Stimulated activated CD8-positive, alpha-beta memory T cell treated with anti-CD3 and anti-CD28 coated beads, Interleukin-12 subunit alpha, Interleukin-12 subunit beta, amount 100 ng/mL, for 4 hours (primary cell): ENCODE results near the gene SEMA4D.
"Not testable (repeated sequence)": the region's sequence is repeated elsewhere in the genome, so short reads cannot be mapped to it uniquely, and the experiment has no call there.

ENCODE experiments used
- DNase-seq: peaks from one replicate; pipeline ENCODE4 v3.0.0-alpha.2; 2020; ENCODE audit warnings: low read depth

The SEMA4D gene

DNA sequence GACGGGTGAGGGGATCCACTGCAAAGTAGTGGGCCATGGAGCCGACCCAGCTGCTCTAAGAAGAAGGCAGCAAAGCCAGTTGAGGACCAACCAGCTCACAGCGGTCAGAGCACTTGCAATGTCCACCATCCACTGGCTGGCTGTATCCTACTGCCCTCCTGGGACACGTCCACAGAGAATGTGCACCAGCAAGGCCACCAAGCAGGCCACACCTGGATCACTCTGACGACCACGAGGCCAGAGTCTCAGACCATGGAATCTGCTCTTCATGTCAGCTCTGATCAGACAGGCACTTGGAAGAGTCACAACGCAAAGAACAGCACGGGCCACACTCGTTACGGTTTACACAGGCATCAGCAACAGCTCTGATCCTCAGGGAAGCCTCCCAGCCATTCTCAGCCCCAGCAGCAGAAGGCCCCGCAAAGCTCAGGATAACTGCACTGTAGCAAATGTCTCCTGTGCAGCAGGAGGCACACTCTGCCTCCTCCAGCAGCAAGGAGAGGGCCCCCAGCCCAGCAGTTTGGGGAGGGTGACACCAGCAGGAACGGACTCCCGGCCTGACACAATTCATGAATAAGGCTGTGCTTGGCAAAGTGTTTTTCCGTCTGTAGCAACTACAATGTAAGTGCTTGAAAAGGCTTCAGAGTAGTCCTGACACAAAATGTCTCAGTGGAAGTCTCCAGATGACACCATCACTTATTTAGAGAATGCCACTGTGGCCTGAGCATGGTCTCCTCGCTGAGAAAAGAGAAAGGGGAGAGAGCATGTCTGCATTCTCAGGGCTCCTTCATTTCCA is 15.7 kb downstream of the SEMA4D start:
- DNase-seq = no peak

DNA sequence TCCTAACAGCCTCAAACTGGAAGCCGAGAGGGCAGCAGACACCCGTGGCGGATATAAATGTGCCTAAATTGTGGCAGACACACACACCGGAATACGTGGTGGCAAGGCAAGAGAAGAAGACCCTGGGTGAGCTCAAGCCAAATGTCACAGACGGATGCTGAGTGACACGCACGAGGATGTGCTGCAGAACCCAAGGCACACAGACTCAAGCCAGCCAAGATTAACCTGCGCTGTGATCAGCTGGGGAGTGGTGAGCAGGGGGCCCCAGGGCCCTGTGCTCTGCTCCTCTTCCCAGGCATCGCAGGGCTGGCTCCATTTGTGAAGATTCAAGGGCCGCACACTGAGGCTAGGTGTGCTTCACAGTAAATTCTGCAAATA is 16.4 kb downstream of the SEMA4D start:
- no peak for DNase-seq

GRCh38 chr9:89480825-89481537 is 16.9 kb downstream of the SEMA4D start:
- DNase-seq = no peak

DNA sequence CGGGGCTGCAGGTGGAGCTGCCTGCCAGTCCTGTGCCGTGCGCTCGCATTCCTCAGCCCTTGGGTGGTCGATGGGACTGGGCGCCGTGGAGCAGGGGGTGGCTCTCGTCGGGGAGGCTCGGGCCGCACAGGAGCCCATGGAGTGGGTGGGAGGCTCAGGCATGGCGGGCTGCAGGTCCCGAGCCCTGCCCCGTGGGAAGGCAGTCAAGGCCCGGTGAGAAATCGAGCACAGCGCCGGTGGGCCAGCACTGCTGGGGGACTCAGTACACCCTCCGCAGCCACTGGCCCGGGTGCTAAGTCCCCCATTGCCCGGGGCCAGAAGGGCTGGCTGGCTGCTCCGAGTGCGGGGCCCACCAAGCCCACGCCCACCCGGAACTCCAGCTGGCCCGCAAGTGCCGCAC is 17.5 kb downstream of the SEMA4D start:
- not testable (repeated sequence) for DNase-seq

DNA sequence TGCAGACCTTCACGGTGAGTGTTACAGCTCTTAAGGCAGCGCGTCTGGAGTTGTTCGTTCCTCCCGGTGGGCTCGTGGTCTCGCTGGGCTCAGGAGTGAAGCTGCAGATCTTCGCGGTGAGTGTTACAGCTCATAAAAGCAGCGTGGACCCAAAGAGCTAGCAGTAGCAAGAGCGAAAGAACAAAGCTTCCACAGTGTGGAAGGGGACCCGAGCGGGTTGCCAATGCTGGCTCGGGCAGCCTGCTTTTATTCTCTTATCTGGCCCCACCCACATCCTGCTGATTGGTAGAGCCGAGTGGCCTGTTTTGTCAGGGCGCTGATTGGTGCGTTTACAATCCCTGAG is 18.3 kb downstream of the SEMA4D start:
- DNase-seq = not testable (repeated sequence)

GRCh38 chr9:89478821-89479668 is 18.9 kb downstream of the SEMA4D start:
- no peak for DNase-seq

DNA sequence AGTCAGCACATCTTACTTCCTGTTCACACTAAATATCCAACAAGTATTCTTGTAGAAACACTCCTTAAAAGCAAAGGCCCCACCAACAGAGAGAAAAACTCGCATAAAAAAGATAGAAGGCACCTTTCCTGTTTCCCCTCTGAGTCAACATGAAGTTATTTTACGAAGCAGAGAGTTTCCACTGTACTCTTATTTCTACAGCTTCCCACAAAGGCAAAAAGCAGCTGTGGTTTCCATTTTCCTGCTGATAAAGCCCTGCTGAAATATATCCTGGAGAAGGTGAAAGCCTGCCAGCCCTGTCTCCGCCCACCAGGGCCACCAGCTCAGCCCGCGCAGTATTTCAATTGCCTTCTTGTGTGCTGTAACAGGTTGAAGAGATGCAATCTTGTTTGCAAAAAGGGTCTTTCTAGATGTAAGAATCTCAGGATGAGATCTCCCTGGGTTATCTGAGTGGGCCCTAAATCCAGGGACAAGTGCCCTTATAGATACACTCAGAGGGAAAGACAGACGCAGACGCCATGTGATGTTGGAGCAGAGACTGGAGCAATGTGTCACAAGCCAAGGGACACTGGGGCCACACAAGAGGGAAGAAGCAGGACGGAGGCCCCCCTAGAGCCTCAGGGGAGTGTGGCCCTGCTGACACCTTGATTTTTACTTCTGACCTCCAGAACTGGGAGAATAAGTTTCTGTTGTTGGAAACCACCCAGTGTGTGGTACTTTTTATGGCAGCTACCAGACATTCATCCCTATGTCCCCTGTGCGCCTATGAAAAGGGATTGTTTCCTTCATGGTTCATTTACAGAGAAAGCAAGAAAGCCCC is 19.9 kb downstream of the SEMA4D start:
- DNase-seq = no peak

DNA sequence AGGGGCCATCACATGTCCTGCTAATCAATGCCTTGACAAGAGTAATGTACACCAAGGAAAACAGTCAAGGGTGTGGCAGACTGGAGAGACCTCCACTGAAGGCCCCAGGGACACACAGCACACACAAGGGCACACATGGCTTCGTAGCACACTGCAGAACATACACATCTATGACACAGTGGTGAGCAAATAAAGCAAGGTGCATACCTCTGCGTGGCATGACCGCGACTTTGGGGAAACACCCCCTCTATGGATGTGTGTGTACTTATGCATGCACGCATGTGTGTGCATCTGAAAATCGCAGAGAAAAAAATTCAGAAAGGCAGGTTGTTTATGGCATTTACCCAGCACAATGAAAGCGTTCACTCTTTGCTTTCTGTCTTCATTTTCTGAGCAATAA is 20.5 kb downstream of the SEMA4D start:
- DNase-seq = no peak

DNA sequence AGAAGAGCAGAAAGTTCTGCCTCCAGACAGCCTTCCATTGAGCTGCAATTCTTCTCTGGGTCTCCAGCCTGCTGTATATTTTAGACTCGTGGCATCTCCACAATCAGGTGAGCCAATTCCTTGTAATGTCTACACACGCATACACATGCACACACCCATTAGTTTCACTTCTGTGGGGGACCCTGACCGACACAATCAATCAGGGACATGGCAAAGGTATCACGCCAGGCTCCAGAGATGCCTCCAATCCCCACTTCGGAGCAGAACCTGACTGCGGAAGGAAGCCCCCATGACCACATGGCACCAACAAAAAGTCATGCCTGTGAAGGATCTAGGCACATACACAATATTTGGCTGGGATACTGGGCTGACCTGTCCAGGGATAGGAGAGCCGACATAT is 21.4 kb downstream of the SEMA4D start:
- DNase-seq = no peak

DNA sequence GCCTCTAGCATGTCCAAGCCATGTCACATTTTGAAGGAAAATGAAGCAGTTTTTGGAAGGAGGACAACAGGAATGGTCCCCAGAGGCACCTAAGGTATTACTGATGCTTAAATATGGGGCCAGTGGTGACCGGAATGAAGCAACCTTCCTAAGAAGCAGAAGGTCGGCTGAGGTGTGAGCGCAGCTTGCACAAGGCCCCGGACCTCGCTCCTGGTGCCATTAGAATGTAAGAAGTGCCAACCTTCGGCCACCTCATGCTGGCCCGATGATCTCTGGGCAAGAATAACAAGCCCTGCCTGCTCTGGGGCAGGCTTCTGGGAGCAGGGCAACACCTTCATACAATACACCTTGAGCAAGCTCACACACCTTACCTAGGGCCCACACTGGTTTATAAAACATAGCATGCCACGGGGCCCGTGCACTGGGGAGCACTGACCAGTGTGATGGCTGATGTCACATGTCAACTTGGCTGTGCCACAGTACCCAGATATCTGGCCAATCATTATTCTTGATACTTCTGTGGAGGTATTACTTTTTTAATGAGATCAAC is 21.9 kb downstream of the SEMA4D start:
- no peak for DNase-seq

- no peak for DNase-seq
Observed at GRCh38 chr9:89474939-89475338, 23.0 kb downstream of the SEMA4D start.

GRCh38 chr9:89473762-89474469 is 24.0 kb downstream of the SEMA4D start:
- DNase-seq = no peak

DNA sequence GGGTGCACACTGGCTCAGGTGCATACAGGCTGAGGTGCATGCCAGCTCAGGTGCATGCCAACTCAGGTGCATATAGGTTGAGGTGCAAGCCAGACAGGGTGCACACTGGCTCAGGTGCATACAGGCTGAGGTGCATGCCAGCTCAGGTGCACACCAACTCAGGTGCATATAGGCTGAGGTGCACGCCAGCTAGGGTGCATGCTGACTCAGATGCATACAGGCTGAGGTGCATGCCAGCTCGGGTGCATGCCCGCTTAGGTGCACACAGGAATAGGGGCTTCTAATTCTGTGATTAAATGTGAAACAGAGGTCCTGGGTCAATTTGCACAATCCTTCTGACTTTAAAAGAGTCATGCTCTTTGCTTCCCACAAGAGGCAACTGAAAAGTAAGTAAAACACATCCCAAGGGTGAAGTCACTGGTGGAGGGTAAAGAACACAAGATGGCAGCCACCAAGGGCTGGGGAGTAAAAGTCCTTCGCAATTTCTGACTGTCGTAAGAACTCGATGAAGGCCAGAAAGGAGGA is 26.1 kb downstream of the SEMA4D start:
- not testable (repeated sequence) for DNase-seq

GRCh38 chr9:89471390-89471789 is 26.5 kb downstream of the SEMA4D start:
- DNase-seq = no peak

GRCh38 chr9:89470224-89470839 is 27.6 kb downstream of the SEMA4D start:
- no peak for DNase-seq

- no peak for DNase-seq
Observed at GRCh38 chr9:89469003-89469402, 28.9 kb downstream of the SEMA4D start.

DNA sequence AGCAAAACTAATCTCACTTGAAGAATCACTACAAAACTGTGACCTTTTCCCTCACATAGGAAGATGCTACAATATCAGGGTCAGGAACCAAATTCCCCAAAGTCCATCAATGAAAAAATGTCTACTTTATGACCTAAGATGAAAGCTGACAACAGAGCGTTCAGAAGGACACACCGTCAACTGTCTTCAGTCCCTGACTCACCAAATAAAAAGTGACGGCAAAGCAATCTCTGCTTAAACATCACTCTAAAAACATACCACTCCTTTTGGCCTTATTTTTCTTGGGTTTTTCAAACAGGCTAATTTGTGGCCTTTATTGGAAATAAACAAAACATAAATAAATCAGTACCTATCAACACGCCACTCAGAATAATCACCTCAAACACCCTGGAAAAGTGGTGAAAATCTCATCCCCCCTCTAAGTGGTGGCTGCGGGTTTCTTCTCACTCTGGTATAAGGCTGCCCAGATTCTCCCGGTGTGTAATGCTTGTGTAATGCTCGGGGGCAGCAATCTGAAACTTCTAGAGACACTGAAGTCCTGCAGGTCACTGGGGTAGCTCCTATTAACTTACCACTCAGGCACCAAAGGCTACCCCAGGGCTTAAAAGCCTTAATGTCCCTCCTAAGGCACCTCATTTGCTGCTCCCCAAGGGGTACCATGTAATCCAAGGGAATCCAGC is 29.5 kb downstream of the SEMA4D start:
- DNase-seq = no peak

DNA sequence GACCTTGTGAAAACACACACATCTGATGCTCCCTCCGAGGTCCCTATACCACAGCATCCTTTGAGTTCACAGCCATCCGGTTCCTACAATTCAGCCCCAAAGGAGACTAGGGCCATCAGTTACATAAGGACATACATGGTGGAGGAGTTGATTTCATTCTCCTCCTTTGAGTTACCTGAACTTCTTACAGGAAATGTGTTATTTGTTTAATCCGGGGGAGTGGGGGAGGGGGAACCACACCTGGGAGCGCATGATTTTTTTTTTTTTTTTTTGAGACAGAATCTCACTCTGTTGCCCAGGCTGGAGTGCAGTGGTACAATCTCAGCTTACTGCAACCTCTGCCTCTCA is 30.7 kb downstream of the SEMA4D start:
- DNase-seq = no peak

DNA sequence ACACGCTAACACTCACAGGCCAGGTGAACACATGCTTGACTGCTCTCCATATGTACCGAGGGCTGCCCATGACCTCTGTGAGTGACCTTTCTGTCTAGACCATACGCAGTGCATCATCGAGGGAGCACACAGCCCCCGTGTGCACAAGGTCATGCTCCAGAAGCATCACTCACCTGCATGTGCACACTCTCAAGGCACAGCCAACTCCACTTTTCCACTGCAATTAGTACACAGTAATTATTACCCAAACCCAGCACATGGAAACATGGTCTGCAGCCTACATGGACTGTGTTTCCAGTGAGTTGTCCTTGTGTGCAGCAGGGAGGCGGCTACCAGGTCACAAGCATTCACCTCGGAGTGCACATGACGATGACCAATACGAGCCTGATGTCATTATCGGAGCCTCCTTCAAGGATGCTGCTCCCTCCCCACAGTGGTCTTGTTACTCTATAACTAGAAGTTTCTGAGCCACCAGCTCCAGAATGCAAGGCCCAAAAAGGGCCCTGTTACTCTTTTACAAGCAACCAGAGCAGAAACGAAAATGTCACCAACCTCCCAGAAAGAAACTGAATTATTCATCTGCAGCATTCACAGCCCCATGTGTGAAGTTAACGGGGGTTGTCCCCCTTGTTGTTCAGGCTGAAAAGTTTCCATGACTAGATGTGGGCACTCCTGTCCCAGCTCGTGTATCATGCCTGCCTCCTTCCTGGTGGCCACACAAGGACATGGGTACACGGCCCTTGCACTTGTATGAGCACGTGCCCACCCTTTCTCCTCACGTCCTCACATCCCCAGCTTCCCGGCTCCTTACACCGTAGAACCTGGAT is 31.2 kb downstream of the SEMA4D start:
- no peak for DNase-seq
